HG03064 (cell line): ENCODE results near the gene PTF1A.

Source experiments
- ATAC-seq: cut with Tn5 transposase; IDR thresholded peaks from one replicate; pipeline ENCODE4 v1.9.1; 2021; ENCODE audit warnings: low read depth; ENCODE audit not compliant: unreplicated experiment

PTF1A gene

DNA sequence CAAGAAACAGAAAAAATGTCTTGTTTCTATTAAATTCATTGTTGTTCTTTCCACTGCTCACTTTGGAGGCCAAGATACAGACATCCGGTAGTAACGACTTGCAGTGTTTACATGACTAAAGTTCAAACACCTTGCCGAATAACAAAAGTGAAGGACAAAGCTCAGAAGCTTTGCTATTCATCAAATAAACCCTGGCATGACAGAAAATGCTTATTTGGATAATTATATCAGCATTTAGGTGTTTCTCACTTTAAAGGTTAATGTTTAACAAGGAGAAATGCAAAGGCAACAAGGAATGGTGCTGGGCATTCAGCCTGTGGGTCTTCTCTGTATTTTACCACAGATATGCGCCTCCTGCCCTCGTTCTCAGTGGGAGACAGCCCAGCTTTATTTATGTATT, 5.4 kb upstream of the PTF1A start:
- ATAC-seq: no peak

- ATAC-seq: no peak
These were observed 5.0 kb upstream of the PTF1A start for GRCh38 chr10:23187155-23187554.

GRCh38 chr10:23189024-23189423, 3.1 kb upstream of the PTF1A start:
- ATAC-seq: no peak

GRCh38 chr10:23190872-23191763, 994 bp upstream of the PTF1A start:
- ATAC-seq: no peak

GRCh38 chr10:23192712-23193434, 761 bp downstream of the PTF1A start:
- no peak for ATAC-seq

DNA sequence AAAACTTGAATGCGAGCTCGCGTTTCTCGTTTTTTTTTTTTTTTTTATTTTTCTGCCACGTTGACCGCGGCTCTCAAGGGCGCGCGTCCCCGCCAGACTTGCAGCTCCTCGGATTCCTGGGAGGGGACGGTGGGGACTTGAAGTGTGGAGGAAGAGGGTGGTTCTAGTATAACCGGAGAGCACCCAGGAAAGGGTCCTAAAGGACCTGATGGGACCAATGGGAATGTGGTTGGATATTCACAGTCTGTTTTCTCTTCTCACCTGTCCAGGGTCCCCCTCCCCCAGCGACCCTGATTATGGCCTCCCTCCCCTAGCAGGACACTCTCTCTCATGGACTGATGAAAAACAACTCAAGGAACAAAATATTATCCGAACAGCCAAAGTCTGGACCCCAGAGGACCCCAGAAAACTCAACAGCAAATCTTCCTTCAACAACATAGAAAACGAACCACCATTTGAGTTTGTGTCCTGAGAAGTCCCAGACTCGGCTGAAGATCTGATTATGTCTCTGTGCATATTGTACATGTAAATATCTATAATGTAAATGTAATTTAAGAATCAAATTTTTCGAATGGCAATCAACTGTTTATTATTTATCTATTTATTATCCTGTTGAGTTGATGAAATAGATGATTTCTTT, 1.4 kb downstream of the PTF1A start:
- ATAC-seq: no peak

DNA sequence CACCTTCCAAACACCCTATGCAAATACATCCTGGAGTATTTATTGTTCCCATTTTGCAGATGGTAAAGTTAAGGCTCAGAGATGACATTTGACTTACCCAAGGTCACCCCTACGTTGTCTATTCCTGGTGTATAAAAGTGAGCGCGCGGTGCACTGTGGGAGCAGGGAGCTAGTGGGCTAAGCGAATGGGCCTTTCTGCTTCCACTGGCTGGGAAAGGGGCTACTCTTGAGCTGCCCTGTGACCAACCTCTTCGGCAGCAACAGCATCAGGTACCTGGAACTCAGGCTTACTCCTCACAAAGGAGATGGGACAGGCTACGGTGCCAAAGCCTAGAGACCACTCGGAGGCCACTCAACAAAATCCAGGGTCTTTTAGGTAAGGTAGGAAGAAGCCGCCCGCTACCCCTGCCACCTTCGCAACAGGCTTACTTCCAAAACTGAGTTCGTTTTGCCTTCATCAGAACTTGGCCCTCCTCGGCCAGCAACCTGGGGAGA, 2.4 kb downstream of the PTF1A start:
- ATAC-seq: no peak

DNA sequence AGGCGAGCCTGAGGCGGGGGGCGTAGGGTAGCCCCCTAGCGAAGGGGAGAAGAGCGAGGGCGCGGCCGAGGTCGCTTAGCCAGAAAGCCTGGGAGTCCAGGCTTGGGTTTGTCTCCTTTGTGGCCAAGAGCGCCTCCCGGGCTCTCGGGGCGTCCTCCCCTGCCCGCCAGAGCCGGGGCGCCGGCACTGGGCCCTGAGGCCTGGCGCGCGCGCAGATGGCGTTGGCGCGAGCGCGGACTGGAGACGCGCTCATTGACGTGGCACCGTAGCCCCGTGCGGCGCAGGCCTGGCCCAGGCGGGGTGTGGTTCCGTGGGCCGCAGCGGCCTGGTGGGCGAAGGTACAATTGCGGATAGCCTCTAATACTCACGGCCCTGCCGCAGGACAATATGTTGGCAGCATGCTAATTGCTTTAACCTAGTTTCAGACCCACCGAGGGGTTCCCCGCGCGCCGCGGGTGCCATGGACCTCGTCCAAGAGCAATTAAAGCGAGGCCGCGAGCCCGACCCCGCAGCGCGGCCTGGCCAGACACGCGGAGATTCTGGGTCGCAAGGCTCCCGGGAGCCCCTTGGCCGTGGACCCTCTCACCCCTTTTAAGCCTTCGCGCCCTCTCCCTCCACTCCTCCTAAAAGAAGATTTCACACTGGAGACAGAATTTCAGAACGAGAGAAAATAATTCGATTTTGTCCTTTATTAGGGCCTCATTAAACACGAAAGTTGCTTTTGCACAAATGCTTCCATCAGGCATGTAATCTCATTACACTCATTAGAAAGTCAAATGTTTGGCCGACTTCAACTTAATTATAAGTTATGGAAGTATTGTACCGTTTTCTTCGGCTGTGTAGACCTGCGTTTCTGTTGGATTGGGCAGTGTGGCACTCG, 3.1 kb downstream of the PTF1A start:
- ATAC-seq: no peak

- no peak for ATAC-seq
These were observed 3.9 kb downstream of the PTF1A start for GRCh38 chr10:23195846-23196600.

DNA sequence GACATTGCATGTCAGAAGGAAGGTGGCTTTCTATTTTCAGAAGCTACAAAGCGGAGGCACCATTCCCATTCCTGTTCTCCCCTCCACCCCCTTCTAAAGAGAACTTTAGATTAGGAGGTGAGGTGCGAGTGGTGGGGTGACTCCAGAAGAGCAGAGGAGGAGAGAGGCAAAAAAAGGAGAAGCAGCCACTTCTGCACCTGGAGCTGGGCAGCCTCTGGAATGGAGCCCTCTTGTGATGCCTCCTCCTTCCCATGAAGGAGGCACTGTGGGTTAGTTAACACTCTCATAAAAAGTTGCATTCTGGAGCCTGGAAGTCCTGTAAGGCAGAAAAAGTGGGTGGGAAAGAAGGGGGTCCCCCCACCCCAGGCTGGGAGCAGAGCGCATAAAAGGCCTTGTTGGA, 4.8 kb downstream of the PTF1A start:
- ATAC-seq: no peak

DNA sequence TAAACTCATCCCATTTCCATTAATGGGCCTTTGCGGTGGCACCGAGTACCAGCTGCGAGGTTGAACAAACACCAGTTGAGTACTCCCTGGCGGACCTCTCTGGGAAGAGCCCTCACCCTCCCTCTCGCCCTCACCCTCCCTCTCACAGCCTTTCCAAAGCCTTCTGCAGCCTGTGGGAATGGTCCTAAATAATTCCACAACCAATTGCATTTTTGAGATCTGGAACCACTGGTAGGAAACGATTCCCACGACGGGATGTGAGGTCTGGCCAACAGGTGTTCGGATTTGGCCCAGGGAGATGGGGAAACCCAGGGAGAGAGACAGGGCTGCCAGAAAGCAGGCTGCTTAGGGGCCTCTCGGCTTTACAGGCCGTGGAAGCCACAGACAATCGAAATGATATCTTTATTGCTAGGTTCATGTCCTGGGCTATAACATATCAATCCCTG, 5.3 kb downstream of the PTF1A start:
- ATAC-seq: no peak

DNA sequence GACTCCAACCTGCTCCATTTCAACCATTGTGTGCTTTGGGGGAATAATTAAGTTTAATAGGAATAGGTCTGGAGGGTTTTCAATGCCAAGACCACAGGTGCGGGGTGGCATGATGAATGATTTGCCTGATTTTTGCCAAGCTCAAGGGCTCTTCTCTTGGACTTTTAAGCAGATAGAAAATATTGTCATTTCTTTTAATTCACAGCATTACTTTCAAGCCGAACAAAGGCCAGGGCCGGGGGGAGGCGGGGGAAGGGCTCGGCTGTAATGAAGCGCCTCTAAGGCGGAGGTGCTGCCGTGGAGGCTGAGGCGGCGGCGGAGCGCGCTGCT, 6.5 kb downstream of the PTF1A start:
- ATAC-seq: no peak

- ATAC-seq: no peak
These were observed 7.0 kb downstream of the PTF1A start for GRCh38 chr10:23198940-23199767.

DNA sequence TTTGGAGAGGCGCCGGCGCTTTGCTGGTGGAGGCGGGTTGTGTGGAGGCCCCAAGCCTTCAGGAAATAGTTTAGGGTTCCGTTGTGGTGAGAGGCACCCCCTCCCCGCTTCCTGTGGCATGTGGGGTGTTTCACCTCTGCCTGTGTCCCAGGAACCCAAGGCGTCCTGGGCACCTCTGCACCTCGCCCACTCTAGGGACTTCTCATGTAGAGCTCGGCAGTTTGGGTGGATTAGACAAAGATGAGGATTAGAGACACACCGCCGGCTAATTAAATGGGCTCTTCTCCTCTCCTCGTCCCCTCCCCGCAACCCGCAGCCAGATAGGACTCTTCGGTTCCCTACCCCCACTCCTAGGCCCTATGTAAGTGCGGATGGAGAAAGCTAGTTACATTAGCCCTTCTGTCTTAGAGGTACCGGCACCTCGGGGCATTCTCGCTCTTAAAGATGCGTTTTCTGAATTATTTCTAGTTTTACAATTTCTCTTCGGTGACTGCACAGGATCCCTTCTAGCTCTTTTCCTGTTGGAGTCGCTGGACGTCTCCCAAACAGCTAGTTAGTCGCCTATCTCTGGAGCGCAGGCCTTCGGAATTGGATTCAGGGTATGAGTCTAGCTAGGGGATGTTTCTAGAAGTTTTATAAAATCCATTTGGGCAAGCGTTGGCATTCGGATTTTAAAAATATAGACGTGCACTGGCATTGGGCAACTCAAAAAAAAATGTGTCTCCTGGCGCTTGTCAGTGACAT, 7.8 kb downstream of the PTF1A start:
- ATAC-seq: no peak

- ATAC-seq: no peak
These were observed 8.5 kb downstream of the PTF1A start for GRCh38 chr10:23200586-23200985.

DNA sequence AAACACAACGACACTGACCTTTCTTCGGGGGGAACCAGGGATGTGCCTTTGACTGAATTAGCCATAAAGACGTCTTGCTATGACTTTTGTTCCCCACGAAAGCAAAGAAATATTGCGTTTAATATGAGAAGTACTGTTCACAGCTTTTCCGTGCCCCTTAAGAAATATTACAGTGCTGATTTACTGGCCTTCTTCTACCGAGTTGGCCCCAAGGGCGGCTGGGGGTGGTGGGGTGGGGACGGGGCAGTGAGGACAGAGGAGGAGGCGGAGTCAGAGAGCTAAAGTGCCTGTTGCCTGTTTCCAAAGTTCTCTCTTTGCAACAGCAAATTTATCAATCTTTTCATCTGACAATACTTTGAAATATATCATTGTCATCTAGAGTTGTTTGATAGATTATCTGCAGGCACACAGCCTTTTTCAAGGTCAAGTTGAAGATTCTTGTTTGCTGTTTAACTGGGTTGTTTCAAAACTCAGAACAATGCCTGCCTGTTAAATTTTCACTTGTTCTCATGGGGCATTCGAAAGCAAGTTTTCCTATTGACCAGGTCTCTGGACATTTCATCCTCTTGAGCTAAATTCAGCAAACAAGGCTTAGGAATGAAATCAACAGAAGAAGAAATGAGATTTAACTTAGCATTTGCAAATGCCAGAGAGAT, 9.0 kb downstream of the PTF1A start:
- ATAC-seq: no peak

- ATAC-seq: no peak
These were observed 9.7 kb downstream of the PTF1A start for GRCh38 chr10:23201837-23202236.

- ATAC-seq: no peak
These were observed 10.7 kb downstream of the PTF1A start for GRCh38 chr10:23202779-23203178.
